Measurements from ENCODE around the gene GJB5.

- TF ChIP-seq CTCF (IDR thresholded peaks at IDR 0.05) (no peak), POLR2AphosphoS5 (IDR thresholded peaks at IDR 0.05) (no peak)
Measured at GRCh38 chr1:34754964-34755637, at the start of gene GJB5.

All from breast epithelium (tissue), 3 donors.